ENCODE data around the gene IFNK.
"Not testable (repeated sequence)": the region's sequence is repeated elsewhere in the genome, so short reads cannot be mapped to it uniquely, and the experiment has no call there.

IFNK gene

GRCh38 chr9:27524236-27524635 lies at the start of gene IFNK:
Gene IFNK (plus strand): TSS chr9:27524290. CDS start chr9:27524337, 47 bp downstream.
- no peak for DNase-seq (ENCODE audit: low spot score)

GRCh38 chr9:27474305-27474704 lies 49.8 kb upstream of the IFNK start:
- DNase-seq (ENCODE audit: low spot score): no peak

DNA sequence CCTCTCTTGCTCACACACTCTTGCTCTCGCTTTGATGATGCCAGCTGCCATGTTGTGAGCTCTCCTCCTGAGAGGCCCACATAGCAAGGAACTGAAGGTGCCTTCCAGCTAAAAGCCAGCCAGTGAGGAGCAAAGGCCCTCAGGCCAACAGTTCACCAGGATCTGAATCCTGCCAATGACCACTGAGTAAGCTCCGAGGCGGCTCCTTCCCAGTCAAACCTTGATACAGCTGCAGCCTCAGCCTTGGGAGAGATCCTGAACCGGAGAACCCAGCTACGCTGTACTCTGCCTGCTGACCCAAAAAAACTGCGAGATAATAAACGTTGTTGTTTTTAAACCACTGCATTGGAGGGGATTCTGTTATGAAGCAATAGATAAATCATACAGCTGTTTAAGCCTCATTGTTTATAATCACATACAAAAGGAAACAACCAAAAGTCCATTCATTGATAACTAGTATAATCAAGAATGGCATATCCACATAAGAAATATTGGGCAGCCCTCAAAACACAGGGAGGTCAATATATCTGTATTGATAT lies 49.0 kb upstream of the IFNK start:
- no peak for DNase-seq (ENCODE audit: low spot score)

DNA sequence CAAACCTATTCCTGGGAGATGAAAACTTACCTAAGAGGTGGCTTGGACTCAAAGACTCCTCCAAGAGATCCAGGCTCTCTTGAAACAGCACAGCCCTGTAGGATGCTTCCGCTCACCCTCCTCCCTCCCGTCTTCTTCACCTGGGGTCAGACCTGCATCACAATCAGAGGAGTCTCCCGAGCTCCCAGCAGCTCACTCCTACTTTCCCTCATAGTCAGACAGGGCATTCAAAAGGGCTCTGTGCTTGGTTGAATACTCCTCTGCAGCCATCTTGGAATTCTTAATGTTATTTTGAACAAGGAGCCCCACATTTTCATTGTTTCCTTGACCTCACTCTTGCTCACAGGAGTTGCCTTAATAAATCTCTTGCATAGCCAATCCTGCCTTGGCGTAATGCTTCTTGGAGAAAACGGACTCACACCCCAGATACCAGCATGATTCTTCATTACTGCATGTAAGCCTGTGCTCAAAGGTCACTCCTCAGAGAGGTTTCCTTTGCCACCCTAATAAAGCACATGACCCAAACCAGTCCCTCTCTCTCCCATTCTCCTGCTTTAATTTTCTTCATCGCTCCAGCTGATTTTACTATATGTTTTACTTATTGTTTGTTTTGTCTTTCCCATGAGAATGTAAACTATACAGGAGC lies 47.1 kb upstream of the IFNK start:
- no peak for DNase-seq (ENCODE audit: low spot score)

DNA sequence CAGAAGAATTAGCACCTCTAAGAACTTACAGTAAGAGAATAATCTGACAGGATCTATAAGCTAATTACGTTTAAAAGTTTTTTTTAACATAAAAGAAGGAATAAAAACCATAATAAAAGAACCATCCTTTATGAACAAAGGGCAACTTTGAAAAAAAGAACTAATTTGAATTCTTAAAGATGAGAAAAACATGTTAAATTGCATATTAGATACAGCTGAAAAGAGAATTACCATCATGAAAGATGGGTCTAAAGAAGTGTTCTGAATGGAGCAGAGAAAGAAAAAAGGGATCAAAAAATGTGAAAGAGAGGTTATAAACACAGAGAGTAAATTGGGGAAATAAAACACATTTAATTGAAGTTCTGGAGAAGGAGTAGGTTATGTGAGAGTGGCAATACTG lies 45.8 kb upstream of the IFNK start:
- DNase-seq (ENCODE audit: low spot score): no peak

GRCh38 chr9:27482709-27483108 lies 41.4 kb upstream of the IFNK start:
- no peak for DNase-seq (ENCODE audit: low spot score)

DNA sequence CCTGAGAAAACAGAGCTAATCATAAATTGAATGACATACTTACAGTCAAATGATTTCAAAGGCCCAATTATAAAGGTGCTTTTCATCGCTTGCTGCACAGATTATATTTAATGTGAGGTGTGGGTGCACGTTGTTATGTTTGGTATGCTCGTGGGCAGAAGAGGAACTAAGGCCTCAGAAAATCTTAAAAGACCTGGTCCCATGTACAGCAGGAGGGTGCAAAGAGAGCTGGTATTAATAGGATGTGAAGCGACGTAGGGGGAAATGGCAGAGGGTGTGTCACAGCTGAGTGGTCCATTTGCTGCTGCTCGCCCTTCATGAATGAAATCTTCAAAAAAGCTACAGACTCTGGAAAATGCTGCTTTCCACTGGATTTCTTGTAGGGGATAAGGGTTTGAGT lies 40.5 kb upstream of the IFNK start:
- DNase-seq (ENCODE audit: low spot score): no peak

DNA sequence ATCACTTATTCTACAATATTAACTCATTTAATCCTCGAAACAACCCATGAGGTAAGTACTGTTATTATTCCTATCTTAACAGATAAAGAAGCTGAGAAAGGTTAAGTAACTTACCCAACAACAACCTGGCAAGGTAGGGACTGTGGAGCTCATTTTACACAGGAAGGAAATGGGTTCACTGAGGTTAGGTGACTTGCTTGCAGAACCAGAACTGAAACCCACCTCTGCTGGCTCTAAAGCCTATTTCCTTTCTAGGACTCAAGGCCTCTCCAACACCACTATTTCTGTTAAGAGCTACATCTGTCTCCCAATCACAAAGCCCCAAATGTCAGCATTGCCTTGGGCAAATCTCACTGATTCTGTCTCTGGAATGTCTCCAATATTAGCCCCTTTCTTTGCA lies 38.9 kb upstream of the IFNK start:
- DNase-seq (ENCODE audit: low spot score): no peak

DNA sequence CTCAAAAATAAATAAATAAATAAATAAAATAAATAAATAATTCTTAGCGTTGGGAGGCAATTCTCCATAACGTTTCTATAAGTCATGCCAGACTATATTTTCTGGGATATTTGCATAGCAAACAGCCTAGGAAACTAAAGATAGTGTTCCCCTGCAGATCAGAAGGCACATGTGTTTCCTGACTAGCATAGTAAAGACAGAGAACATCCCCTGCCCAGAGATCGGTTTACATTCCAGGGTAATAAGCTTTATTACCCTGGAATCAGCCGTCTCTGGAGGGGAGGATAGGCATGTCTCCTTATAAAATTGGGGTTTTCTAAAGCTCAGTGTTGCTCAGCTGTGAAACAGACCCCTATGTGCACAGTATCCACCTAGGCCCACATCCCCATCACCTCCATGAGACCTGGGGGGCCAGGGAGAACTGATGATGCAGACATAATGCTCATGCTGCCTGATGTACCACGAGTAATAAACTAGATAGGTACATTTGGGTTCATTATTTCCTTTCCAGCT lies 36.9 kb upstream of the IFNK start:
- DNase-seq (ENCODE audit: low spot score): peak; percentile 20

GRCh38 chr9:27487927-27488326 lies 36.2 kb upstream of the IFNK start:
- DNase-seq (ENCODE audit: low spot score): no peak

GRCh38 chr9:27489087-27489876 lies 34.8 kb upstream of the IFNK start:
- no peak for DNase-seq (ENCODE audit: low spot score)

- DNase-seq (ENCODE audit: low spot score): no peak
Measured at GRCh38 chr9:27491154-27491553, 32.9 kb upstream of the IFNK start.

GRCh38 chr9:27495480-27496134 lies 28.5 kb upstream of the IFNK start:
- no peak for DNase-seq (ENCODE audit: low spot score)

DNA sequence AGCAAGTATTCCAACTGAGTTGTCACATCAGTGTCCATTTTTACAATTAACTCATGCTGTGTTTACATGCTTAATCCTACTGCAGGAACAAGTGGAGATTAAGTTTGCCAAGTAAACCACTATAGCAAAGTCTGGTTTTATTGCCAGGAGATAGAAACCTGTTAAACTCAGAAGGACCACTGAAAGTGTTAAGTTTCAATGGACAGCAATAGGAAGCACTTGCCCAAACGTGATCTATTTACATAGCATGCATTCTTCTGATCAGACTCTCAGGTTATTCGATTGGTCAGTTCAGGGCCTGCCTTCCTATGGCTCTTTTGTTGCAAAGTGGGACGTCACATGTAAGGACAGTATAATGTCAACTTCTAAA lies 28.0 kb upstream of the IFNK start:
- DNase-seq (ENCODE audit: low spot score): no peak

DNA sequence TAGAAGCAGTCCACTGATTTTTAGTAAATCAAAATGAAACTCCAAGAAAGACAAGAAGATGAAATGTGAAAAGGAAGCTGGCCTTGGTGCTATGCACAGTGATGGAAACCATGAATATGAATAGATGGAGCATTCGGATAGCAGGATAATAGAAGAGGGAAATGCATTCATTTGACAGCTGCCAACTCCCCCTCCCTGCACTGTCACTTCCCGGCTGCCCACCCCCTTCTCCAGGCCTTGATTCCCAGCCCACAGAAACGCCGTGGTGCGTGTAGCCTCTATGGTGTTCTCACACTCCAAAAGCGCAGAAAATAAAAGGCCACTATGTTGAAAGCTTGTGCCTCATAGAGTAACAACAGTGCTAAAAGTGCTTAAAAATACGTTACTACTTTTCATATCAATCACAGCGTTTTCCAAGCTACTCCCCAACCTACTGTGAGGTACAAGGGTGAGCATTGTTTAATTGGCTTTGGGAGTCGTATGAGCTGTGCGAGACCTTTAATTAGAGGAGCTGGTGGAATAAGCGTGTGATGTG lies 26.1 kb upstream of the IFNK start:
- no peak for DNase-seq (ENCODE audit: low spot score)

- DNase-seq (ENCODE audit: low spot score): peak; percentile 22
Measured at GRCh38 chr9:27499451-27499850, 24.6 kb upstream of the IFNK start.

GRCh38 chr9:27500902-27501301 lies 23.2 kb upstream of the IFNK start:
- not testable (repeated sequence) for DNase-seq (ENCODE audit: low spot score)

GRCh38 chr9:27503623-27504022 lies 20.5 kb upstream of the IFNK start:
- DNase-seq (ENCODE audit: low spot score): no peak

- no peak for DNase-seq (ENCODE audit: low spot score)
Measured at GRCh38 chr9:27504259-27504658, 19.8 kb upstream of the IFNK start.

GRCh38 chr9:27505744-27506161 lies 18.3 kb upstream of the IFNK start:
- peak; percentile 12 for DNase-seq (ENCODE audit: low spot score)

GRCh38 chr9:27506981-27507380 lies 17.1 kb upstream of the IFNK start:
- no peak for DNase-seq (ENCODE audit: low spot score)

- no peak for DNase-seq (ENCODE audit: low spot score)
Measured at GRCh38 chr9:27510780-27511179, 13.3 kb upstream of the IFNK start.

- DNase-seq (ENCODE audit: low spot score): no peak
Measured at GRCh38 chr9:27511771-27512170, 12.3 kb upstream of the IFNK start.
